ENCODE results near the gene CHD9. TPM values are rescaled to one million over a fixed set of nuclear protein-coding genes. Genes with fewer than 3 reads are reported as not detected.

The CHD9 gene
- total RNA-seq, 1 donor from 2014 or later = 126 TPM

GRCh38 chr16:53372992-53373871 lies 318.4 kb downstream of the CHD9 start:
- peak; percentile 8 for DNase-seq

GRCh38 chr16:53374800-53375199 lies 320.0 kb downstream of the CHD9 start:
- no peak for DNase-seq

GRCh38 chr16:53378138-53378537 lies 323.3 kb downstream of the CHD9 start:
- DNase-seq = no peak

Small RNAs within 50 kb of the gene (small RNA-seq; reads per million reads assigned to genes)
- gene RF01210 (ENCODE audit: low replicate concordance) (not detected), gene RNA5SP427 (ENCODE audit: low replicate concordance) (not detected)

Other genes with a start within 250 kb of the CHD9 start
- gene CHD9NB, start 2.1 kb upstream of the CHD9 start, total RNA-seq = 1.4 TPM